ENCODE results near the gene CCDC50.

CCDC50 gene

DNA sequence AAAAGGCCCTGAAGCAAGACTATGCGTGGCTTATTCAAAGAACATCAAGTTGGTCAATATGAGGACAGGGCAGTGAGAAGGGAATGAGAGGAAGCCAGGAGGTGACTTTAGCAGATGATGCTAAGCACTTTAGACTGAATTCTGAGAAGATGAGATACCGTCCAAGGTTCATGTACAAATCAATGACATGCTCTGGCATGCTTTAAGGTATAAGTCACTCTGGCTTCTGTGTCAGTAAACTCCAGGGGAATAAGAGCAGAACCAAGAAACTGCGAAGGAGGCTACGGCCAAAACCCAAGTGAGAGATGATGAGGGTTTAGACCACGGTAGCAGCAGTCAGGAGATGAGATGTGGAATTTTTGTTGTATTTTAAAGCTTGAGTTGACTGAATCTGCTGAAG is 8.9 kb upstream of the CCDC50 start:
- no peak for DNase-seq (ENCODE audit: low spot score)

DNA sequence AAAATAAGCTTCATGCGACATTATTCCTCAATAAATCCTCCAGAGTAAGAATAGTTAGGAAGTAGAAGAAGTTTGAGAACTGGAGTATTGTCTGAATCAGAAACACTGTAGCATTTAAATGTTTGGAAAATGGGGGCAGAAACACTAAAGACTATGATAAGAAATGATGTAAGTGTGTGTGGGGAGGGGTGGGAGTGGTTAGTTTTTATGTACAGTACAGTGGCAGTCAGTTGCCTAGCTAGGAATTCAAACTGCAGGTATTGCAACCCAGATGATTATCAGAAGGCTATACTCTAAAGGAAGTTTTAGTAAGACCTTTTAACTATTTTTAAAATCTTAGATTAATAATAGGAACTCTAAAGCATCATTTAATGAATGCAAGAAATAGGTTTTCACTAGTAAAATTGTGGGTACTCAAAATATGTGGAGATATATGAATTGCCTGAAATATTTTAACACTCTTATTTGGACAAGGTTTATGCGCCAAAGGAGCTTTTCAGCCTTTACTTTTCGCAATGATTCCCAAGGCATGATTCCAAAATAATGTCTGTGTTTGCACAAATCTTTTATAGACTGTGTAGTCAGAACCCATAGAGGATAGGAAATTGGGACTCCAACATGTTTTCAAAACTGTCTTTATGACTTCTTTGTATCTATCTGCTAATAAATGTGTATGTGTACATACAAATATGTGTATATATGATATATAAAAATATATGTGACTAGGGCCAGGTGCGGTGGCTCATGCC is 8.0 kb upstream of the CCDC50 start:
- DNase-seq (ENCODE audit: low spot score), result no peak

DNA sequence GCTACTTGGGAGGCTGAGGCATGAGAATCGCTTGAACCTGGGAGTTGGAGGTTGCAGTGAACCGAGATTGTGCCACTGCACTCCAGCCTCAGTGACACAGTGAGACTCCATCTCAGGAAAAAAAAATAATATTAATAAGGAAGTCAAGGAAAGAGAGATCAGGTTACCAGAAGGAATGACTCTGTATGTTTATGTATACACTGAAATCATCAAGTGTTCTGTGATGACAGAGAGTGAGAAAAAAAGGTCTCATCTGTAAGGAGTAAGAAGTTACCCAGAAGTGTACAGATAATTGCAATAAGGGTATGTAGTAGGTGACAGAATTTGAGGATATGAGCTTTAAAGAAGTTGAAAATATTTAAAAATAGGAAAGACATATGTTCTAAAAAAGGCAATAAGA is 4.3 kb upstream of the CCDC50 start:
- no peak for DNase-seq (ENCODE audit: low spot score)

DNA sequence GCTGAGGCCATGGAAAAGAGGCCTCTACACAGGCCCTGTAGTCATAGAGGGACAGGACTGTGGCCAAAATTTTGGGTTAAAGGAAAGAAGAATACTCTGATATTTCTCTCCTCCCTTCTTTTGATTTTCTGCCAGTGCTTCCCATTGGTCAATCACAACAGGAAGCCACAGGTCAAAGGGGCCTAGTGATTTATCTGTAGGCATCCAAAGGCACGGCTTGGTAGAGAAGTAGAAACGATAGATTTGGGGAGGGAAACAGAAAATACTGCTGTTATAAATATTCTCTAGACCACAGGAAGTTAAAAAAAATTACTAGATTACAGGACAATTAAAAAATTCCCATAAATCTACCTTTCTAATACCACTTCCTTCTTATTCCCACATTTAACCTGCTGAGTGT is 1.7 kb upstream of the CCDC50 start:
- DNase-seq (ENCODE audit: low spot score), result no peak

DNA sequence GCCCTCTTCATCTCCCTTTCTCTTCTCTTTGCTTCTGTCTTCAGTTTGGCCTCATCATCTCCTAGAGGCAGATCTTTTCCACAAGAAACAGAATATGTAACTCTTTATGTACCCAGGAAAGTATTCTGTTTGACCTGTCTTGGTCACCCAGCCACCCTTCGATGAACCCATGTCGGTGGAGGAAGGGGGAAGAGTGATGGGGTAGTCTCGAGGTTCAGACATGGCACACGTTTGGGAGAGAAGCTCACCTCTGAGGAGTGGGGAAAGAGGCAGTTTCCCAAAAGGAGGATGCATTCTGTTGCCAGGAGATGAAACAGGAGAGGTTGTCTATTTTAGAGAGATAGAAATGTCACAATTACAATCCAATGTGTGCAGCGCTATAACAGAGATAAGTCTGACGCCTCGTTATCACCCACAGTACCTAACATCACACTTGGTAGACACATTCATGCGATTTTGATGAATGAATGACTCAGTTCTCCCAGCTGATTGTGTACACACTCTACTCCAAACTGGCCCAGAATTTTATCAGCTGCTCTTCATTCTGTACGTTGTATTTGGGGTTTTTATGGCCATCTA is 722 bp upstream of the CCDC50 start:
- DNase-seq (ENCODE audit: low spot score), result no peak

DNA sequence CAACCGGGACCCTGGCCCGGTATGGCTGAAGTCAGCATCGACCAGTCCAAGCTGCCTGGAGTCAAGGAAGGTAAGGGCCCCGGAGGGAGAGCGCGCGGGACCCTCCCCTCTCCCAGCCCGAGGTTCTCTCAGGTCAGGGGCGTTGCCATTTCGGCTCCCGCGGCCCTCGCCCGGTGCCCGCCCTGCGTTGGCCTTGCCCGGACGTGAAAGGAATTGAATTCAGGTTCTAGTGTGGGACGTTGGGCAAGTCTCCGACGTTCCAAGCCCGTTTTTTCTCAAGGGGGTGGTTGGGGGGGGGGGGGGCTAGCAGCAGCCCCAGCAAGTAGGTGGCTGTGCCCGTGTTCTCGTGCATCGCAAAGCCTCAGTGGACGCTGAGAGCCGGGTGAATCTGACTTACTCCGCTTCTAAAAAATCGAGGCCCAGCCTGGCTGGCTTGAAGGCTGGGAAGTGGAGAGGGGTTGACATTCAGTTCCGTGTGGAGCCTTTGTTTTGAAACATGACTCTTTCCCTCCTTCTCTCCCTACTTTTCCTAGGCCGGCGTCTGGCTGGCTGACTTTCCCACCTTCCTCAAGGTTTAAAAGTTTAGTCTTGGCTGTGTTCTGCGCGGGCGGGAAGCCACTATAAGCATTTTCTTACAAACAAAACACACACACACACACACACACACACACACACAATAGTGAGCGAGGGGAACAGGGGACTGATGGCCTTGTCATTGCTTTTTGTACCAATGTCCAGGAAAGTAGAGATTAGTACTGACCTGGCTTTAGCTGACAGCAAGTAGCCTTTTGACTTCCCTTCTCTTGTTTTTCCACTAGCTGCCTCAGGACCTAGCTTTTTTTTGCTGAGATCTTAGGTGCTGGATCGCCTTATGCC is 698 bp downstream of the CCDC50 start, which contains the start of gene UTS2B:
Gene UTS2B (minus strand): TSS at position 873 of the 876 bp plus-strand sequence. CDS start 48,337 bp downstream, outside the sequence.
- DNase-seq (ENCODE audit: low spot score), result peak; percentile 54

DNA sequence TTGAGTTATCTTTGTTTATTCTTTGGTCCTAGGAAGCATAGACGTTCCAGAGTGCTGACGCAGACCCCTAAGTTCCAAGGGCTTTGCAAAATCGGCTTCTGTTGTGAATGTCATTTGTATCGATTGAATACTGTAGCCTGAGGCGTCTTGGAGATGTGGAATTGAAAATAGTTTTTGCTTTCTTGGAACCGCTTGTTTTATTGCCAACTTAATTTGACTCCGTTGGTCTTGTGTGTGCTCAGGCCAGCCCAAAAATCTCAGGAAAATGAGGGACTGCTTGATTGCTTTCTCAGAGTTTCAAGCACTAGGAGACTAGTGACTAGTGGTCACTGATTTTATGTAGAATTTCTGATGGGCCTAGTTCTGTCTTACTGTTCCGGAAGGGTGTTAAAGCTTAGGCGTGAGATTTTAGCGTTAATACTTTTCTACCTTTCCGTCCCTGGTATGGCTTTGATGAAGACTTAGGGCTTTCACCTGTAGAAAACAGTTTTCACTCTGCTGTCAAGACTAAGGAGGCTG is 1.4 kb downstream of the CCDC50 start:
- DNase-seq (ENCODE audit: low spot score), result peak; percentile 47

DNA sequence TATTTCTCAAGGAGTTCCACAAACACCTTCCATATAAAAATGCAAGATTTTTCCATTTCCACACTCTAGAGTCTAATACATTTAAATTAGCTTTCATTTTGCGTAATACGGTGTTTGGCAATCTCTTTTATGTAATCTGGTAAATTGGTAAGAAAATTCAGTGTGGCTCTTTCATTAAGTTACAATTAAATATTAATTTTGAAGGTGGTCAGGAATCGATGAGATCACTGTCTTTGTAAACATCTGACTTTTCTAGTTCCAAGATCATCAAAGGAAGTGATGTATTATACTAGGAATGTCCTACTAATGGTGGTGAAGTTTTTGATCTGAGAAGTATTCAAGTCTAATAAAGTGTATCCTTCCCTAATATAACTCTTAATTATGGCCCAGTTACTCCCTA is 2.2 kb downstream of the CCDC50 start:
- DNase-seq (ENCODE audit: low spot score), result no peak

DNA sequence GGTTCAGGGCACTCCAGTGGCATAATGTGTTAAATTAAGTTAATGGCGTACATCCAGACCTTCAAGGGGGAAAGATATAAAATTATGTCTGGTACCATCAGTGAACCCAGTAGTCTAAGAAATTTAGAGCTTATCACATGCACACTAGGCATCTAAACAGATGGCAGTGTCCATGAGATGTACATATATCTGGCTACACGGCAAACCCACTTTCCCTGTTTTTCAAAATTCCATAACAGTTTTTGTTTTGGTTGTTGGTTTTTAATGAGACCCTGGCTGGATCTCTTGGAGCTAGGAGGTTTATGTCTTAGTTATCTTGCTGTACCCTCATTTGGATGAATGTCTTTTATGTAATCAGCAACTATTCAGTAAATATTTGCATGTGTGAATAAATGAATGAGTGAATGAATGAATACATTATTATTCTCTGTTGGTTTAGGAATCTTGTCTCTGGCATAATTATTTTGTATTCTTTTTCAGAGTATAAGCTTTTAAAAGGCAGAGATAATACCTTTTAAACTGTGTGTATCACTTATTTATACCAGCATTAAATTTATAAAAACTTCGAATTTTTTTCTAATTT is 4.2 kb downstream of the CCDC50 start:
- no peak for DNase-seq (ENCODE audit: low spot score)

DNA sequence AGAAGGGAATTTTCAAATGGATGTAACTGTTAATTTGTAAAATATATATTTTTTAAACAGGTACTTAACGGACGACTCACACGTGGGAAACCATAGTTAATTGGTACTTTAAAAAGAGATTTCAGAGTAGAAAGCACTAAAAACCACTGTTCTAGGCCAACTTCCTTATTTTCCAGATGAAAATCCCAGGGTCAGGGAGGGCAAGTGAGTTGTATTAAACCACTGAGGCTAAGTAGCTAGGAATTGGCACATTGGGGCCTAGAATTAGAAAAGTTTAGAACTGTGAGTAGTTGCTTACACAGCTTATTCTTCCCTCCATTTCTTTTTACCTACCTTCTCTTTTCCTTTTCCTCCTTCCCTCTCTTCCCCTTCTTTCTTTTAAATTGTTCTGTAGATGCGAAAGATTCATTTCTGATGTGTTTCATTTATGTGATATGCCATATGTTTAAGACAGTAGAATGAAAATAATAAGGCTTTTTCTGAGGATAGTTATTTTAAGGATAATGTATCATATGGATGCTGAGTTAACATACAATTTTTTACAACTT is 5.2 kb downstream of the CCDC50 start:
- peak; percentile 14 for DNase-seq (ENCODE audit: low spot score)

DNA sequence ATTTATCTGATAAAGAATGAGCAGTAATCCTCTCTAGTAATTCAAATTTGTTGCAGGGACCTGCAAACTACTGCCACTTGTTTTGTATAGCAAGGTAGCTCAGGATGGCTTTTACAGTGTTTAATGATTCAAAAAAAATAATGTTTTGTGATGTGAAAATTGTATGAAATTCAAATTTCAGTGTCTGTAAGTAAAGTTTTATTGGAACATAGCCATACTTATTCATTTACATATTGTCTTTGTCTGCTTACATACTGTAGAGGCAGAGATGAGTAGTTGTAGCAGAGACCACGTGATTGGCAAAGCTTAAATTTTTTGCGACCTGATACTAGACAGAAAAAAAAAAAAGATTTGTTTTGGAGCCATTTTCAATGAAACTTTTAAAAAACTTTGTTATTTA is 7.6 kb downstream of the CCDC50 start:
- peak; percentile 24 for DNase-seq (ENCODE audit: low spot score)

DNA sequence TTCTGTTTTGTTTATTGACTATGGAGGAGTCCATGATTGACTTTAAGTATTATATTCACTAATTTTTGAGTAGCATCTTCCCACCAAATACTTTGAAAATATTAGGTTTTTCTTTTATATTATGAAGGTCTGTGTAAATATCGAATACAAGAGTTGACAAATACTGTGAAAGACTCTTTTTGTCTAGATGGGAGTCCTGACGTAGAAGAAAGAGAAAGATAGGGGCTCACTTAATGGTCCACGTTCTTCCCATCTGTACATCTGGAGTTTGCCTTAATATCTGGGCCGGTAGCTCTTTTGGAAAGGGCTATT is 8.9 kb downstream of the CCDC50 start:
- DNase-seq (ENCODE audit: low spot score), result no peak

DNA sequence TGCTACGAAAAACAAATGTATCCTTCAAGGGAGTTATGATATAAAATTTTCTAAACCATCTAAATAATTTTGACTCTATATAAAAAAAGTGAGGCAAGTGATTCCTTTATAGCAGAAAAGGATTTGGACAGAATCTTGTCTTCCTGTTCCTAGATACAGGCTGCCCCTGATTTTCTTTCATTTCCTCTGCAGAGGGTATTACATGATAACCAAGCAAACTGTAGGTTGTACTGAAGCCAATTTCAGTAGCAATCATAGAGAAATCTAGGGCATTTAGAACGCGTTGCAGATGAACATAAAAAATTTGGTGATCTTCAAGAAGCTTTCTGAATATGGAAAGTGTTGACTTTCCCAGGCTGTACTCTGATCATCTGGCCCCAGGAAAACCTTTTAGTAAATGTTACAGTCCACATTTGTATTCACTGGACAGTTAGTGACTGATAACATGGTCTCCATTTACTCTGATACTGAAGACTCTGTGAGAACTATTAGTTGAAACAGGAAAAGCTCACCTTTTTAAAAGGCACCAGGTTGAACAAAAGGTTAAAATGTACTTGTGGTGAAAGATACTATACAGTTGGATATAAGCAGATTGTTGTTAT is 10.2 kb downstream of the CCDC50 start:
- no peak for DNase-seq (ENCODE audit: low spot score)

DNA sequence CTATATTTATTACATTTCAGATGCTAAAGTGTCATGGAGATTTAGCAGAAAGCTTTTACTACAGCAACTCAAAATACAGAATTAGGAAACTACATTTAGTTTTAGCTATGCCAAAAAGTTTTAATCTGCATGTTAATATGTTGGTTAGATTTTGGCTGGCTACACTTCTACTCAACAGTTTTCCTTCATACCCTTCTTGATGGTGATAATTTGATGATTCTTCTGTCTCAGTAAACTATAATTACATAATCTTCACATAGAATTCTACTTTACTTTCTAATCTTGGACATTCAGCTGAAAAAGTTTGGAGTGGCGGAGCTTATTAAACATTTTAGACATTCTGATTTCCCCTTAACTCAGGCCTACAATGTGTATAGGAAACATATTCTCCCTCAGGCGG is 11.2 kb downstream of the CCDC50 start:
- DNase-seq (ENCODE audit: low spot score), result no peak

DNA sequence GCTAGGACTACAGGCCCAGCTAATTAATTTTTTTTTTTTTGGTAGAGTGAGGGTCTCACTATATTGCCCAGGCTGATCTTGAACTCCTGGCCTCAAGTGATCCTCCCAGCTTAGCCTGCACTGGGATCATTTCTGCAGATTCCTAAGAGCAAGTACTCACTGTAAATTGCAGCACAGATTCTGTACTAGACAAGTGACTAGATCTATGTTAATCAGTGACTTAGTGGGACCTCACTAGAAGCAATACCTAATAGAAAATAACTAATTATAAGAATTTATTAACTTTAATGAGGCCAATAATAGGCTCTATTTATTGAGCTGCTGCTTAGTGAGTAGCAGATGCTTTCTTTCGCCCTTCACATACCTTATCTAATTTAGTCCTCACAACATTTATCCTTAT is 11.8 kb downstream of the CCDC50 start:
- DNase-seq (ENCODE audit: low spot score), result no peak

DNA sequence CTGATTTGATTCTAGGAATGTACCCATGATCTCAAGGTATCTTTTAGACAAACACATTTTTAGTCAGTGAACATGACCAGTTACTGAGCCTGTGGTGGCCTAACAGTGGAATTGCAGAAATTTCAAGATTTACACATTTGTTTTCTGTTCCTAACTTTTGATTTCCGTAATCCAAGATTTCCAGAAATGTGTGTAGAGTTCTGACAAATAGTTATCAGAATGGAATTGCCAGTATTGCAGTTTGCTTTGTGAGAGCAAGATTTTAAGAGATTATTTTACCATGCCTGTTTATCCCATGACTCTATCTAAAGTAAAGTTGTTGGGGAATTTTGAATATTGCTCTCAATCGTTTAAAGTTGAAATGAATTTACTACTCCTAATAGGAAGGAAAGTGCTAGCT is 12.8 kb downstream of the CCDC50 start:
- DNase-seq (ENCODE audit: low spot score), result no peak

DNA sequence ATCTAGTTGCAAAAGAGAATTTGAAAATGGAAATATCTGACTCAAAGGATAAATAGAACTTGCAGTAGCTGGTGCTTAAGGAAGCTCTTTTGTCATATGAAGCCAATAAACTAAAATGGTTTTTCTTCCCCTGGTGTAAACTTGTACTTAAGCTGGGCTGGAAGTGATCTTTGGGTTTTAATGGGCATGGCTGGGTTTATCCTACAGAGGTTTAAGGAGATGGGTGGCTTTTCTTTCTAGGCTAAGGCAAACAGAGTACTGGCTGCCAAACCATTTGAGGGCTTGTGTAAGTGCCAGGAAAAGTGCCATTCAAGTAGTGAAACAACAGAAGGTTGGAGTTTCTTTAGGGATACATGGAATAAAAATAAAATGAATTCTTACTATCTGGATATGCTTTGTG is 13.2 kb downstream of the CCDC50 start:
- DNase-seq (ENCODE audit: low spot score), result no peak

DNA sequence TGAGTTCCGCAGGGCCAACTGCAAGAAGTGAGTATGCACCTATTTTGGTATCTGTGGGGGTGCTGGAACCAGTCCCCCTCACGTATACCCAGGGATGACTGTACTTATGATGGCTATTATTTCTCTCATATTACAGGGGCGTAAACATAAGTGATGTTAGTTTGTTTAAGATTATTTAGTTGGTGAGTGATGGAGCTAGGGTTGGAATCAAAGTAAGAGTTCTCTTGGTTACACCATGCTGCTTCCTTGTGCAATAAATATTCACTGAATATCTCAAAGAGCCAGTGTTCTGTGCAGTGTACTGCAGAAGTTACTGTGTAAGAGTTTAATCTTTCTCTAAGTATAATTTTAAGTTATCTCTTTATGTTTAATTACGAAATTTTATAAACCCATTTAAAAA is 13.9 kb downstream of the CCDC50 start:
- DNase-seq (ENCODE audit: low spot score), result no peak

DNA sequence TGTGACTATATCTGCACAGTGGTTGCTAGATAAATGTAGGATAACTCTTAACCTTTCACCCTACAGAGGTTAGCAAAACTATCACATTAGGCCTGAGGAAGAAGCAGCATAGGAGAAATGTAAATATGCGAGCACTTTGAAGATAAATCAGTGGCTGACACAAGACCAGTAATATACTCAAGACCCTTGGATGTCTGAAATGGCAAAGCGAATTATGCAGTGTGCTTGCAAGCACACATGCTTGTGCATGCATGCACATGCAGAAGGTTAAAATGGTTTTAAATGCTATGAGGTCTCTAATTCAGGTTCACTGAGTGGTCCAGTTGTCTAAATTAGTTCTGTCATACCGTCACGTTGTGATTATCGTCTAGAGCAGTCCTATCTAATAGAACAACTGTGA is 14.7 kb downstream of the CCDC50 start:
- DNase-seq (ENCODE audit: low spot score), result no peak

DNA sequence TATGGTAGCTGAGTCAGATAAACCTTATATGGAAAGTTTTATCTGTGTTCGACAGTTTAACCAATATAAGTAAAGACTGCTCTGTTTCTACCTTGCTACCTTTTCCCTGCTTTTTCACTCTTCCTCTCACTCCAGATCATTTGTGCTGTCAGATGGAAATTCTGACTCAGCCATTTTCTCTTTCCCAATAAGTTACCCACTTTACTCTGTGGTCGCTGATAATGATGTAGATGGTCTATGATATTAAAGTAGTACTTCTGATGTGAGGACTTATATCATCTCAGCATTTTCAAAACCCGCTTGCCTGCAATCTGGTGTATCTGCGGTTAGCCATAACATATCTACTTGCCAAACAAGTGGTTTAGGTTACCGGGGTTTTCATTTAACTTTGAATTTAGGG is 16.1 kb downstream of the CCDC50 start:
- no peak for DNase-seq (ENCODE audit: low spot score)

DNA sequence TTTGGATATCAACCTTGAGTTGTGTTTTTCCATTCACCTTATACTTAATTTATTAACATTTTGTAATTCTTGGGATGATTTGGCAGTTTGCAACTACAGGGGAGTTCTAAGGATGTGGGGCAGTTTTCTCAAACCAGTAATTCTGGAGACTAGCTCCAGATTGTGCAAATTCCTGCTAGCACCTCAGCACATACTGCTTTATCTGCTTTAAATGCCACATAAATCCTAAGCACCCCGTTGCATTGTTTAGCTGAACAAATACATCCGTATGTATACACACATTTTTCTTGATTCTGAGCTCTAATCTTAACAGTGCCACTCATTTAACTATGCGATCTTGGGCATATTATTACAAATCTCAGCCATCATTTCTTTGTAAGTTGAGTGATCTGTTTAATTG is 18.0 kb downstream of the CCDC50 start:
- no peak for DNase-seq (ENCODE audit: low spot score)

DNA sequence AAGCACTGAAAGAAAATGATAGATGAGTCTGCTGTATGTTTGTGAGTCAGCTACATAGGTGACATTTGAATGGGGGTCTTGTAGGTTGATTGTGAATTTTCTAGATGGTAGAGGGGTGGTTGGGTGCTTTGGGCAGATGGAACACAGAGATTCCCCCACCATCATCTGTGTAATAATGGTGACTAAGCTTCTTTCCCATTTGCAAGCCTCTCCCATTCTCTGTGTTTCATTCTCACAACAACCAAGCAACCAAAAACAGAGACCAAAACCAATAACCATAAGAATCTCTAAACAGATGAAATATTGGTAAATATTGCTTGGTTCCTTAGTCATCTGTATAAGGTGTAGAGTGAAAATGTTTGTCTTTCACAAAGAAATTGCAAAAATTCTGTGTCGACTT is 18.9 kb downstream of the CCDC50 start:
- no peak for DNase-seq (ENCODE audit: low spot score)

Data from NAMALWA (cell line).